Measurements from ENCODE around the gene EML4. TPM values are rescaled to one million over a fixed set of nuclear protein-coding genes. Genes with fewer than 3 reads are reported as not detected.

EML4 gene
- total and polyA plus RNA-seq, 2 of the 13 experiments (the other 11 are each of a cell fraction or from before 2014, with no cell fraction given): 243 to 476 TPM

GRCh38 chr2:42196403-42197267 is 27.5 kb downstream of the EML4 start (continued):
- no peak for TF ChIP-seq MZF1 (CRISPR knock-in tag; IDR thresholded peaks at IDR 0.05; ENCODE audit: borderline replicate concordance)
- peak; percentile 54; the same call in 1 of the 2 replicates for TF ChIP-seq SMYD3 (CRISPR knock-in tag; IDR thresholded peaks at IDR 0.05)
- no peak for TF ChIP-seq ZNF83 (CRISPR knock-in tag; IDR thresholded peaks at IDR 0.05; ENCODE audit: borderline replicate concordance)
- no peak for TF ChIP-seq NFE2L1 (CRISPR knock-in tag; IDR thresholded peaks at IDR 0.05; ENCODE audit: borderline replicate concordance)
- peak; percentile 29; the same call in 1 of the 2 replicates for TF ChIP-seq TBX3 (IDR thresholded peaks at IDR 0.05; ENCODE audit: borderline replicate concordance)
- TF ChIP-seq SMAD9 (CRISPR knock-in tag; IDR thresholded peaks at IDR 0.05): no peak
- TF ChIP-seq MYNN (CRISPR knock-in tag; IDR thresholded peaks at IDR 0.05; ENCODE audit: low read depth): no peak
- TF ChIP-seq MAX (IDR thresholded peaks at IDR 0.05): no peak
- TF ChIP-seq JUNB (CRISPR knock-in tag; IDR thresholded peaks at IDR 0.05; ENCODE audit: borderline replicate concordance): no peak
- no peak for TF ChIP-seq DR1 (CRISPR knock-in tag; IDR thresholded peaks at IDR 0.05)
- no peak for TF ChIP-seq YEATS4 (CRISPR knock-in tag; IDR thresholded peaks at IDR 0.05; ENCODE audit: borderline replicate concordance)
- TF ChIP-seq ZNF124 (CRISPR knock-in tag; IDR thresholded peaks at IDR 0.05): 0 out of 2 replicates have a peak, but pooled peaks have one; percentile 42
- TF ChIP-seq REPIN1 (CRISPR knock-in tag; IDR thresholded peaks at IDR 0.05; ENCODE audit: borderline replicate concordance, low read depth): peak; percentile 80
- TF ChIP-seq ZNF160 (CRISPR knock-in tag; IDR thresholded peaks at IDR 0.05): no peak
- TF ChIP-seq XBP1 (CRISPR knock-in tag; IDR thresholded peaks at IDR 0.05): no peak
- no peak for TF ChIP-seq RELA (CRISPR knock-in tag; IDR thresholded peaks at IDR 0.05)
- peak; percentile 78; the same call in 1 of the 2 replicates for TF ChIP-seq MIXL1 (CRISPR knock-in tag; IDR thresholded peaks at IDR 0.05)
- 0 out of 2 replicates have a peak, but pooled peaks have one; percentile 19 for TF ChIP-seq SIN3A (IDR thresholded peaks at IDR 0.05; ENCODE audit: borderline replicate concordance, low read depth, low read length)
- TF ChIP-seq, protein P1, sequence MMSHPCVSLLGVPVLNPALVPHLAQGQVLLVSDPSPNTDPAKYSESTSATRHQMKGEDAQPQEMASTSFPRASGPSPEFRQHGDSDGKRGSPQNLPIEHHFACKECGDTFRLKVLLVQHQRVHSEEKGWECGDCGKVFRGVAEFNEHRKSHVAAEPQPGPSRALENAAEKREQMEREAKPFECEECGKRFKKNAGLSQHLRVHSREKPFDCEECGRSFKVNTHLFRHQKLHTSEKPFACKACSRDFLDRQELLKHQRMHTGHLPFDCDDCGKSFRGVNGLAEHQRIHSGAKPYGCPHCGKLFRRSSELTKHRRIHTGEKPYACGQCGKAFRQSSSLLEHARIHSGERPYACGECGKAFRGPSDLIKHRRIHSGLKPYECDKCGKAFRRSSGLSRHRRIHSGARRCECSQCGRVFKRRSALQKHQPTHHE (CRISPR knock-in tag; IDR thresholded peaks at IDR 0.05; ENCODE audit: borderline replicate concordance): no peak
- TF ChIP-seq ZBTB21 (CRISPR knock-in tag; IDR thresholded peaks at IDR 0.05): no peak
- TF ChIP-seq RNF219 (CRISPR knock-in tag; IDR thresholded peaks at IDR 0.05): no peak
- peak; percentile 78 for TF ChIP-seq ZBTB7B (CRISPR knock-in tag; IDR thresholded peaks at IDR 0.05)
- no peak for TF ChIP-seq CERS6 (CRISPR knock-in tag; IDR thresholded peaks at IDR 0.05)
- TF ChIP-seq ATF7-NPFF (CRISPR knock-in tag; IDR thresholded peaks at IDR 0.05; ENCODE audit: low read depth): no peak
- TF ChIP-seq ZNF253 (CRISPR knock-in tag; IDR thresholded peaks at IDR 0.05; ENCODE audit: borderline replicate concordance): no peak
- TF ChIP-seq HNRNPLL (IDR thresholded peaks at IDR 0.05; ENCODE audit: low read depth, low read length, poor library complexity, severe bottlenecking): no peak
- TF ChIP-seq CENPX (CRISPR knock-in tag; IDR thresholded peaks at IDR 0.05): no peak

Measured in HepG2 (cell line).